GM21528 (cell line): ENCODE measurements around the gene PEX14.

Experiments
- ATAC-seq: cut with Tn5 transposase; IDR thresholded peaks from one replicate; pipeline ENCODE4 v1.9.1; 2021; ENCODE audit warnings: mild to moderate bottlenecking, moderate library complexity; ENCODE audit not compliant: unreplicated experiment, low FRiP score

The PEX14 gene

GRCh38 chr1:10672343-10673050 lies 197.7 kb downstream of the PEX14 start:
- no peak for ATAC-seq

GRCh38 chr1:10673109-10673711 lies 198.5 kb downstream of the PEX14 start:
- ATAC-seq: no peak

- ATAC-seq: no peak
These were observed 199.5 kb downstream of the PEX14 start for GRCh38 chr1:10674222-10674621.

- no peak for ATAC-seq
These were observed 200.2 kb downstream of the PEX14 start for GRCh38 chr1:10674700-10675609.

GRCh38 chr1:10675813-10676212 lies 201.1 kb downstream of the PEX14 start:
- ATAC-seq: no peak

GRCh38 chr1:10676963-10677362 lies 202.2 kb downstream of the PEX14 start:
- no peak for ATAC-seq

GRCh38 chr1:10677491-10678391 lies 203.0 kb downstream of the PEX14 start:
- ATAC-seq: no peak

- ATAC-seq: no peak
These were observed 203.7 kb downstream of the PEX14 start for GRCh38 chr1:10678402-10678801.

GRCh38 chr1:10678852-10679251 lies 204.1 kb downstream of the PEX14 start:
- ATAC-seq: no peak

GRCh38 chr1:10679496-10680220 lies 204.9 kb downstream of the PEX14 start:
- no peak for ATAC-seq
